RWPE2 (cell line): ENCODE results near the gene MADD.

Experiments used
- ATAC-seq: fragments of 200-7000 bp; cut with Tn5 transposase; 3 replicates; pipeline ENCODE4 v1.9.1; 2021; ENCODE audit warnings: low read depth
- DNase-seq: peaks from one replicate; pipeline ENCODE4 v3.0.0-alpha.2; 2020; ENCODE audit warnings: low spot score
- H3K27ac ChIP-seq: fragments of 450-650 bp; 2 replicates; pipeline ENCODE4 v1.5.1; 2017; ENCODE audit warnings: mild to moderate bottlenecking; ENCODE audit not compliant: poor library complexity, severe bottlenecking
- H3K27me3 ChIP-seq: fragments of 250-450 bp; sonication (Bioruptor Pico); 2 replicates; pipeline ENCODE4 v1.5.1; 2021; ENCODE audit warnings: mild to moderate bottlenecking, moderate library complexity; ENCODE audit not compliant: insufficient read depth, poor library complexity, severe bottlenecking
- H3K36me3 ChIP-seq: fragments of 250-450 bp; sonication (Bioruptor Pico); 2 replicates; pipeline ENCODE4 v1.5.1; 2020; ENCODE audit warnings: low read depth, mild to moderate bottlenecking, moderate library complexity
- H3K4me1 ChIP-seq: fragments of 250-450 bp; sonication (Bioruptor Pico); 2 replicates; pipeline ENCODE4 v1.5.1; 2021; ENCODE audit warnings: mild to moderate bottlenecking, moderate library complexity; ENCODE audit not compliant: insufficient read depth, poor library complexity, severe bottlenecking
- H3K4me3 ChIP-seq: fragments of 250-450 bp; sonication (Bioruptor Pico); 2 replicates; pipeline ENCODE4 v1.5.1; 2021; ENCODE audit warnings: mild to moderate bottlenecking, moderate library complexity; ENCODE audit not compliant: severe bottlenecking
- H3K9me3 ChIP-seq: fragments of 250-450 bp; sonication (Bioruptor Pico); 2 replicates; pipeline ENCODE4 v1.5.1; 2021; ENCODE audit warnings: mild to moderate bottlenecking, moderate library complexity; ENCODE audit not compliant: severe bottlenecking
- CTCF ChIP-seq: fragments of 450-650 bp; IDR thresholded peaks from one replicate; pipeline ENCODE4 v1.5.1; 2017; ENCODE audit warnings: mild to moderate bottlenecking, moderate library complexity; ENCODE audit not compliant: poor library complexity, severe bottlenecking

Gene MADD

GRCh38 chr11:47256374-47256773 lies 13.6 kb upstream of the MADD start:
- no peak for DNase-seq
- TF ChIP-seq CTCF, result no peak
- Histone ChIP-seq H3K36me3 (no peaks in the 10 kb centered on the region), H3K27ac (no peak overlapping the region), H3K27me3 (no peaks in the 10 kb centered on the region), H3K4me1 (peaks cover 5% of the 10 kb centered on the region), H3K4me3 (no peak overlapping the region), H3K9me3 (no peaks in the 10 kb centered on the region)
- ATAC-seq, result no peak

GRCh38 chr11:47257177-47257516 lies 12.8 kb upstream of the MADD start:
- no peak; the same call in 2 of the 3 replicates for ATAC-seq
- DNase-seq, result no peak
- H3K4me3 ChIP-seq, result no peak overlapping the region
- no peaks in the 10 kb centered on the region for H3K36me3 ChIP-seq
- no peaks in the 10 kb centered on the region for H3K9me3 ChIP-seq
- no peaks in the 10 kb centered on the region for H3K27me3 ChIP-seq
- TF ChIP-seq CTCF, result no peak
- peaks cover 5% of the 10 kb centered on the region for H3K4me1 ChIP-seq
- peak overlapping the region; percentile 24 for H3K27ac ChIP-seq

GRCh38 chr11:47257517-47258316 lies 12.2 kb upstream of the MADD start, which contains the start of gene NR1H3:
NR1H3 (plus strand) TSS chr11:47257996; CDS start chr11:47259217, 1,221 bp downstream.
- no peaks in the 10 kb centered on the region for H3K36me3 ChIP-seq
- H3K27ac ChIP-seq, result peak within 1 kb of the TSS; percentile 24
- ATAC-seq, result peak; percentile 42
- H3K27me3 ChIP-seq, result no peaks in the 10 kb centered on the region
- peaks cover 5% of the 10 kb centered on the region for H3K4me1 ChIP-seq
- DNase-seq, result no peak
- no peaks in the 10 kb centered on the region for H3K9me3 ChIP-seq
- peak; percentile 33 for TF ChIP-seq CTCF
- H3K4me3 ChIP-seq, result no peak within 1 kb of the TSS

GRCh38 chr11:47258317-47258902 lies 11.5 kb upstream of the MADD start:
- Histone ChIP-seq H3K4me1 (peaks cover 5% of the 10 kb centered on the region), H3K9me3 (no peaks in the 10 kb centered on the region), H3K27ac (peak overlapping the region; percentile 24), H3K36me3 (no peaks in the 10 kb centered on the region), H3K27me3 (no peaks in the 10 kb centered on the region), H3K4me3 (no peak overlapping the region)
- ATAC-seq (no peak), DNase-seq (no peak)
- TF ChIP-seq CTCF, result no peak
